Esophagus squamous epithelium (tissue), 5 donors: Measurements from ENCODE around the gene COL27A1. TPM values are rescaled to one million over a fixed set of nuclear protein-coding genes. Genes with fewer than 3 reads are reported as not detected.

Experiments
- DNase-seq: peaks from one replicate; lab custom pipeline; 2025; lab: John Stamatoyannopoulos, UW
- H3K27ac ChIP-seq, 4 donors: fragments of 200-600 bp; sonication (generic); one replicate each; pipeline ENCODE4 v1.5.1; 2016 to 2019; ENCODE audit warnings: mild to moderate bottlenecking in 1 of 4
- H3K27me3 ChIP-seq, 4 donors: fragments of 200-600 bp; sonication (generic); 1 replicate in 3 of 4; 2 replicates in 1 of 4; pipeline versions ENCODE4 v1.5.1 to v1.6.0; 2017 to 2021; ENCODE audit warnings: antibody characterized with exemption in 1 of 4
- H3K36me3 ChIP-seq, 3 donors: fragments of 200-600 bp; sonication (generic); one replicate each; pipeline ENCODE4 v1.5.1; 2016 to 2019
- H3K4me1 ChIP-seq, 3 donors: fragments of 200-600 bp; sonication (generic); one replicate each; pipeline ENCODE4 v1.5.1; 2017 to 2019
- H3K4me3 ChIP-seq, 4 donors: fragments of 200-600 bp; sonication (generic); 1 replicate in 3 of 4; 2 replicates in 1 of 4; pipeline ENCODE4 v1.5.1; 2016 to 2019; ENCODE audit warnings: mild to moderate bottlenecking in 2 of 4, moderate library complexity in 1 of 4
- H3K9me3 ChIP-seq, 3 donors: fragments of 200-600 bp; sonication (generic); one replicate each; pipeline ENCODE4 v1.5.1; 2016 to 2019
- CTCF ChIP-seq, 6 experiments: fragments of 450-650 bp in 4 of 6; fragments of 200-600 bp in 2 of 6; sonication (generic) in 2 of 6; IDR thresholded peaks; one replicate each; pipeline ENCODE4 v1.5.1; 2016 to 2019; ENCODE audit warnings: antibody characterized with exemption in 6 of 6, mild to moderate bottlenecking in 4 of 6, moderate library complexity in 4 of 6
- POLR2A ChIP-seq, 4 donors: fragments of 450-650 bp; IDR thresholded peaks; one replicate each; pipeline ENCODE4 v1.6.1; 2017; ENCODE audit warnings: antibody characterized with exemption in 4 of 4, mild to moderate bottlenecking in 4 of 4, moderate library complexity in 3 of 4
- WGBS, 2 donors: methylation state at CpG; one replicate each; pipeline ENCODE4 v1.1.5; 2018; 5-methylcytosine and 5-hydroxymethylcytosine counted together
- intact Hi-C: fragments of 100-400 bp; cut with DNase I; formaldehyde crosslinking; loops from one replicate; pipeline ENCODE4 v1.15.0; 2022
- total RNA-seq, 4 donors: library from RNA; depleted of rRNA; stranded (reverse); fragments of >200 nt; gene quantifications; one replicate each; pipeline ENCODE4 v1.1.0, GENCODE V29; 2016
- donor health status: DM: yes; HTN: yes; CAD: no.

COL27A1 gene
- total RNA-seq, 4 donors from 2014 or later = 7.5 to 34.0 (median 12.0) TPM

DNA sequence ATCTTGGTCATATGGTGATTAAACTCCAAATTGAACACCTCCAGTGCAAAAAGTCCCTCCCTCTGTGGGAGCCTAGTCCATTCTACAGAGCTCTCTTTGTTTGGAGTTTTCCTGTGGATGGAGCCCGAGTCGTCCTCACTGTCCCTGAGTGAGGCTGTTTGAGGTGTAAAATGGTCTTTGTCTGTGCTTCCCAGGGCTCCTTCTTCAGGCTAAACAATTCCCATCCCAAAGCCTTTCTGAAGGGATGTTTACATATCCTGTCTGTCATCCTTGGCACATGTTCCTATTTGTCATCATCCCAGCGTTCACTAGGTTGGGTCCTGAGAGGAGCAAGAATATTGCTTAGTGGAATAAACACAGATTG, 68.9 kb downstream of the COL27A1 start:
- no peak overlapping the region for H3K4me3 ChIP-seq
- intact Hi-C loops = no loop called here
- no peaks in the 10 kb centered on the region for H3K27me3 ChIP-seq
- no peak for DNase-seq
- peaks cover 0 to 5% (median 0%) of the 10 kb centered on the region in 3 donors for H3K36me3 ChIP-seq
- 37% methylated on average over 3 of the region's 3 CpGs for WGBS, 2 donors
- peaks cover 0 to 13% (median 0%) of the 10 kb centered on the region in 3 donors for H3K4me1 ChIP-seq
- H3K9me3 ChIP-seq = no peaks in the 10 kb centered on the region
- no peak overlapping the region for H3K27ac ChIP-seq
- no peak for TF ChIP-seq POLR2A (IDR thresholded peaks at IDR 0.05)
- TF ChIP-seq CTCF (IDR thresholded peaks at IDR 0.05) = no peak

- DNase-seq = no peak
These were observed 70.3 kb downstream of the COL27A1 start for GRCh38 chr9:114225561-114226212.

DNA sequence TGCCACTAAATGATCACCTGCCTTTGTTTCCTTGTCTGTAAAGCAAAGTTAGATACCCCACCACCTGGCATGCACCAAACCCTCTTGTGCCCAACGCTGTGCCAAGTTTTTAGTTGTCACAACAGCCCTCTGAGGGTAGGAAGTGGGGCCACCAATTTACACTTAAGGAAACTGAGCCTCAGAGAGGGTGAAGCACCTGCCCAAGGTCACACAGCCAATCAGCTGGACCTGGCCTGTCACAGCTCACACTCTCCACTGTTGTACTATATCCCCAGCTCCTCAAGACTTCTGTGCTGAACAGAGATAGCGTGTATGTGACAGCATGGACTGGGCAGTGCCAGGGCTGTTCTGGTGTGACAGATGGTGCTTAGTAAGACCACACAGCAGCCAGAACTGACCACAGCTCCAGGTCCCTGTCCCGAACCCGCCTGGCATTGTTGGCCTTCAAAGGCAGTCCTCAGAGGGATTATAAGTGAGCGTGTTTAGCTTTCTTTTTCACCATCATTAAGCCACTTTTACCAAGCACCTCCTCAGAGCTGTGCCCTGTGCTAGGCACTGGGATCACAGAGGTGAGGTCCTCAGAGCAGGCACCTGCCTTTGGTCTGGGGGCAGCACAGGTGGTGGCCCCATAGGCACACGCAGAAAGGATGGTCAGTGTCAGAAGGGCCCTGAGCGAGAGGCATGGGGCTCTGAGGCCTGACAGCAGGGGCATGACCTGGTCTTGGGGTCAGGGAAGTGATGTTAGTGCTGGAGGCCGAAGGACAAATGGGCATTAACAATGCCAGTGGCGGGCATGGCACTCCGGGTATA, 71.1 kb downstream of the COL27A1 start:
- TF ChIP-seq POLR2A (IDR thresholded peaks at IDR 0.05) = no peak
- no peak for TF ChIP-seq CTCF (IDR thresholded peaks at IDR 0.05)
- no peak for DNase-seq
- WGBS, 2 donors = 90% methylated on average over 7 of the region's 10 CpGs
- H3K27me3 ChIP-seq = no peaks in the 10 kb centered on the region
- no peak overlapping the region for H3K4me3 ChIP-seq
- no peaks in the 10 kb centered on the region for H3K9me3 ChIP-seq
- H3K4me1 ChIP-seq = peaks cover 0 to 5% (median 0%) of the 10 kb centered on the region in 3 donors
- intact Hi-C loops = no loop called here
- H3K27ac ChIP-seq = no peak overlapping the region
- no peaks in the 10 kb centered on the region for H3K36me3 ChIP-seq

More at GRCh38 chr9:114225561-114226212, 70.3 kb downstream of the COL27A1 start:
- Histone ChIP-seq H3K9me3 (no peaks in the 10 kb centered on the region), H3K4me1 (peaks cover 0 to 5% (median 0%) of the 10 kb centered on the region in 3 donors), H3K27ac (no peak overlapping the region), H3K36me3 (no peaks in the 10 kb centered on the region), H3K27me3 (no peaks in the 10 kb centered on the region), H3K4me3 (no peak overlapping the region)
- intact Hi-C loops = no loop called here
- WGBS, 2 donors = 42 to 83% methylated on average over 8 of the region's 11 CpGs
- TF ChIP-seq CTCF (IDR thresholded peaks at IDR 0.05) (no peak), POLR2A (IDR thresholded peaks at IDR 0.05) (no peak)

GRCh38 chr9:114227288-114228015, 72.1 kb downstream of the COL27A1 start:
- intact Hi-C loops = no loop called here
- no peaks in the 10 kb centered on the region for H3K27me3 ChIP-seq
- no peak for DNase-seq
- no peak overlapping the region for H3K27ac ChIP-seq
- H3K36me3 ChIP-seq = no peaks in the 10 kb centered on the region
- TF ChIP-seq CTCF (IDR thresholded peaks at IDR 0.05) (no peak), POLR2A (IDR thresholded peaks at IDR 0.05) (no peak)
- H3K9me3 ChIP-seq = no peaks in the 10 kb centered on the region
- peaks cover 0 to 5% (median 0%) of the 10 kb centered on the region in 3 donors for H3K4me1 ChIP-seq
- no peak overlapping the region for H3K4me3 ChIP-seq
- 83 to 84% methylated on average over 15 to 16 of the region's 16 CpGs for WGBS, 2 donors
